WTC11 (cell line): Measurements from ENCODE around the gene UGT1A5. TPM values are rescaled to one million over a fixed set of nuclear protein-coding genes. Genes with fewer than 3 reads are reported as not detected.

Source experiments
- ATAC-seq: fragments of 200-7000 bp; cut with Tn5 transposase; 2 replicates; pipeline ENCODE4 v1.10.0; 2021; ENCODE audit warnings: mild to moderate bottlenecking, moderate library complexity
- CTCF ChIA-PET: fragments of 300-600 bp; sonication (Branson Sonifier 250); formaldehyde crosslinking; loops from one replicate; lab custom pipeline; 2021; ENCODE audit warnings: antibody characterized with exemption; lab: Charles Lee
- POLR2A ChIA-PET: fragments of 350-600 bp; sonication (Branson Sonifier 250); formaldehyde crosslinking; loops from one replicate; lab custom pipeline; 2021; ENCODE audit warnings: antibody characterized with exemption; lab: Charles Lee
- DNase-seq: peaks from one replicate; pipeline ENCODE4 v3.0.0; 2021; ENCODE audit warnings: low spot score
- H3K27ac Mint-ChIP-seq: 2 replicates; pipeline ENCODE4 v1.8.0; 2021; ENCODE audit warnings: mixed read lengths
- H3K27me3 Mint-ChIP-seq: 2 replicates; pipeline ENCODE4 v1.8.0; 2021; ENCODE audit warnings: low read depth, mild to moderate bottlenecking, moderate library complexity, mixed read lengths
- H3K36me3 Mint-ChIP-seq: 2 replicates; pipeline ENCODE4 v1.8.0; 2021; ENCODE audit warnings: mixed read lengths
- H3K4me1 Mint-ChIP-seq: 2 replicates; pipeline ENCODE4 v1.8.0; 2022; ENCODE audit warnings: mixed read lengths
- H3K4me3 Mint-ChIP-seq: 2 replicates; pipeline ENCODE4 v1.8.0; 2021; ENCODE audit warnings: mild to moderate bottlenecking, moderate library complexity, mixed read lengths
- H3K9me3 Mint-ChIP-seq: 2 replicates; pipeline ENCODE4 v1.8.0; 2021; ENCODE audit warnings: mixed read lengths
- ARID4B ChIP-seq: sonication (generic); formaldehyde crosslinking; IDR thresholded peaks from 2 replicates; pipeline ENCODE4 v1.8.0; 2023; ENCODE audit warnings: missing genetic modification reagents, mild to moderate bottlenecking, borderline replicate concordance
- ATF6 ChIP-seq: sonication (generic); formaldehyde crosslinking; IDR thresholded peaks from 2 replicates; pipeline ENCODE4 v1.8.1; 2023; ENCODE audit warnings: mild to moderate bottlenecking, missing genetic modification reagents
- E2F5 ChIP-seq: sonication (generic); formaldehyde crosslinking; IDR thresholded peaks from 2 replicates; pipeline ENCODE4 v1.8.1; 2022; ENCODE audit warnings: mild to moderate bottlenecking, moderate library complexity, missing genetic modification reagents
- FOXP1 ChIP-seq: sonication (generic); formaldehyde crosslinking; IDR thresholded peaks from 2 replicates; pipeline ENCODE4 v1.8.0; 2022; ENCODE audit warnings: missing genetic modification reagents, mild to moderate bottlenecking, moderate library complexity, borderline replicate concordance
- IRF2 ChIP-seq: sonication (generic); formaldehyde crosslinking; IDR thresholded peaks from 2 replicates; pipeline ENCODE4 v1.8.0; 2022; ENCODE audit warnings: low read depth, missing genetic modification reagents, borderline replicate concordance
- JUN ChIP-seq: sonication (generic); formaldehyde crosslinking; IDR thresholded peaks from 2 replicates; pipeline ENCODE4 v1.8.0; 2023; ENCODE audit warnings: mild to moderate bottlenecking, missing genetic modification reagents
- PRRX2 ChIP-seq: fragments of 250-450 bp; sonication (Bioruptor Pico); IDR thresholded peaks from 2 replicates; pipeline ENCODE4 v1.8.0; 2021; ENCODE audit warnings: mild to moderate bottlenecking
- SMAD4 ChIP-seq: sonication (generic); formaldehyde crosslinking; IDR thresholded peaks from 2 replicates; pipeline ENCODE4 v1.8.0; 2022; ENCODE audit warnings: mild to moderate bottlenecking, missing genetic modification reagents
- TP53 ChIP-seq: sonication (generic); formaldehyde crosslinking; IDR thresholded peaks from 2 replicates; pipeline ENCODE4 v1.8.1; 2023; ENCODE audit warnings: mild to moderate bottlenecking, missing genetic modification reagents
- USF1 ChIP-seq: sonication (generic); formaldehyde crosslinking; IDR thresholded peaks from 2 replicates; pipeline ENCODE4 v1.8.0; 2022; ENCODE audit warnings: mild to moderate bottlenecking, missing genetic modification reagents
- USF2 ChIP-seq: sonication (generic); formaldehyde crosslinking; IDR thresholded peaks from 2 replicates; pipeline ENCODE4 v1.8.1; 2023; ENCODE audit warnings: mild to moderate bottlenecking, missing genetic modification reagents, moderate library complexity
- ZNF121 ChIP-seq: sonication (generic); formaldehyde crosslinking; IDR thresholded peaks from 2 replicates; pipeline ENCODE4 v1.8.0; 2023; ENCODE audit warnings: missing genetic modification reagents
- ZNF219 ChIP-seq: sonication (generic); formaldehyde crosslinking; IDR thresholded peaks from 2 replicates; pipeline ENCODE4 v1.8.0; 2023; ENCODE audit warnings: missing genetic modification reagents, mild to moderate bottlenecking, borderline replicate concordance
- ZNF263 ChIP-seq: sonication (generic); formaldehyde crosslinking; IDR thresholded peaks from 2 replicates; pipeline ENCODE4 v1.8.1; 2022; ENCODE audit warnings: low read depth, mild to moderate bottlenecking, moderate library complexity, missing genetic modification reagents
- ZNF423 ChIP-seq: fragments of 250-450 bp; sonication (Bioruptor Pico); IDR thresholded peaks from 2 replicates; pipeline ENCODE4 v2.1.2; 2022; ENCODE audit warnings: mild to moderate bottlenecking, moderate library complexity
- ZNF425 ChIP-seq: fragments of 250-450 bp; sonication (Bioruptor Pico); conservative IDR thresholded peaks from 2 replicates; pipeline ENCODE4 v1.9.0; 2021; ENCODE audit warnings: mild to moderate bottlenecking
- total RNA-seq: library from RNA; stranded (reverse); gene quantifications from 3 replicates; pipeline ENCODE4 v1.2.3, GENCODE V29; 2021

The UGT1A5 gene
- total RNA-seq, 1 experiment from 2014 or later, result not detected

- ATAC-seq (peak; percentile 79), DNase-seq (no peak)
- ChIA-PET CTCF (no interaction called here), POLR2A (no interaction called here)
- peaks cover 11% of the 10 kb centered on the region for H3K9me3 Mint-ChIP-seq
- no peak overlapping the region for H3K27ac Mint-ChIP-seq
- no peaks in the 10 kb centered on the region for H3K4me1 Mint-ChIP-seq
- no peaks in the 10 kb centered on the region; the same call in 1 of the 2 replicates for H3K27me3 Mint-ChIP-seq
- no peaks in the 10 kb centered on the region for H3K36me3 Mint-ChIP-seq
- no peak for TF ChIP-seq ZNF423 (CRISPR knock-in tag)
- no peak for TF ChIP-seq ZNF263
- no peak for TF ChIP-seq ZNF121 (CRISPR knock-in tag)
- no peak for TF ChIP-seq E2F5 (CRISPR knock-in tag)
- no peak for TF ChIP-seq ATF6 (CRISPR knock-in tag)
- TF ChIP-seq USF1 (CRISPR knock-in tag), result peak; percentile 90
- peak; percentile 90 for TF ChIP-seq USF2 (CRISPR knock-in tag)
- no peak for TF ChIP-seq FOXP1 (CRISPR knock-in tag)
- TF ChIP-seq ZNF219 (CRISPR knock-in tag), result no peak
- TF ChIP-seq ARID4B (CRISPR knock-in tag), result no peak
- TF ChIP-seq JUN (CRISPR knock-in tag), result no peak
- no peak for TF ChIP-seq SMAD4 (CRISPR knock-in tag)
- TF ChIP-seq PRRX2, result no peak
- no peak for TF ChIP-seq TP53 (CRISPR knock-in tag)
- no peak for TF ChIP-seq ZNF425 (CRISPR knock-in tag)
- no peak for TF ChIP-seq IRF2 (CRISPR knock-in tag)
- no peak overlapping the region for H3K4me3 Mint-ChIP-seq
Observed at GRCh38 chr2:233814056-233814835, 101.5 kb downstream of the UGT1A5 start.
